Nephron (organoid): ENCODE measurements around the gene TLE7.

Experiments used
- H3K27ac Mint-ChIP-seq, 3 experiments: 2 replicates each; pipeline ENCODE4 v1.8.0; 2020; ENCODE audit warnings: mixed read lengths in 3 of 3, mild to moderate bottlenecking in 2 of 3, moderate library complexity in 1 of 3
- H3K27me3 Mint-ChIP-seq: 2 replicates; pipeline ENCODE4 v1.8.0; 2021; ENCODE audit warnings: low read depth, mild to moderate bottlenecking, moderate library complexity, mixed read lengths
- H3K36me3 Mint-ChIP-seq: 2 replicates; pipeline ENCODE4 v1.8.0; 2020; ENCODE audit warnings: low read depth, mixed read lengths
- H3K4me1 Mint-ChIP-seq: 2 replicates; pipeline ENCODE4 v1.8.0; 2020; ENCODE audit warnings: mixed read lengths
- H3K4me3 Mint-ChIP-seq, 3 experiments: 2 replicates each; pipeline ENCODE4 v1.8.0; 2020; ENCODE audit warnings: mild to moderate bottlenecking in 3 of 3, mixed read lengths in 3 of 3, moderate library complexity in 2 of 3
- H3K9me3 Mint-ChIP-seq: 2 replicates; pipeline ENCODE4 v1.8.0; 2020; ENCODE audit warnings: mixed read lengths
- TF ChIP-seq, protein P1 (sequence below), 3 experiments: fragments of 200-600 bp; sonication (generic); IDR thresholded peaks; one replicate each; pipeline ENCODE4 v1.5.0; 2021; ENCODE audit warnings: antibody characterized with exemption in 3 of 3; ENCODE audit not compliant: unreplicated experiment in 3 of 3

The TLE7 gene

GRCh38 chr16:71482569-71482968, 40.7 kb upstream of the TLE7 start:
- H3K4me3 Mint-ChIP-seq, result peak overlapping the region; percentile 28 to 65 (median 62)
- no peak overlapping the region for H3K27ac Mint-ChIP-seq
- no peaks in the 10 kb centered on the region for H3K27me3 Mint-ChIP-seq
- TF ChIP-seq, protein P1, sequence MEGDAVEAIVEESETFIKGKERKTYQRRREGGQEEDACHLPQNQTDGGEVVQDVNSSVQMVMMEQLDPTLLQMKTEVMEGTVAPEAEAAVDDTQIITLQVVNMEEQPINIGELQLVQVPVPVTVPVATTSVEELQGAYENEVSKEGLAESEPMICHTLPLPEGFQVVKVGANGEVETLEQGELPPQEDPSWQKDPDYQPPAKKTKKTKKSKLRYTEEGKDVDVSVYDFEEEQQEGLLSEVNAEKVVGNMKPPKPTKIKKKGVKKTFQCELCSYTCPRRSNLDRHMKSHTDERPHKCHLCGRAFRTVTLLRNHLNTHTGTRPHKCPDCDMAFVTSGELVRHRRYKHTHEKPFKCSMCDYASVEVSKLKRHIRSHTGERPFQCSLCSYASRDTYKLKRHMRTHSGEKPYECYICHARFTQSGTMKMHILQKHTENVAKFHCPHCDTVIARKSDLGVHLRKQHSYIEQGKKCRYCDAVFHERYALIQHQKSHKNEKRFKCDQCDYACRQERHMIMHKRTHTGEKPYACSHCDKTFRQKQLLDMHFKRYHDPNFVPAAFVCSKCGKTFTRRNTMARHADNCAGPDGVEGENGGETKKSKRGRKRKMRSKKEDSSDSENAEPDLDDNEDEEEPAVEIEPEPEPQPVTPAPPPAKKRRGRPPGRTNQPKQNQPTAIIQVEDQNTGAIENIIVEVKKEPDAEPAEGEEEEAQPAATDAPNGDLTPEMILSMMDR (IDR thresholded peaks at IDR 0.05; ENCODE audit: unreplicated experiment in 3 of 3), result no peak
- H3K36me3 Mint-ChIP-seq, result peaks cover 14% of the 10 kb centered on the region
- no peaks in the 10 kb centered on the region for H3K9me3 Mint-ChIP-seq
- H3K4me1 Mint-ChIP-seq, result peaks cover 11% of the 10 kb centered on the region

DNA sequence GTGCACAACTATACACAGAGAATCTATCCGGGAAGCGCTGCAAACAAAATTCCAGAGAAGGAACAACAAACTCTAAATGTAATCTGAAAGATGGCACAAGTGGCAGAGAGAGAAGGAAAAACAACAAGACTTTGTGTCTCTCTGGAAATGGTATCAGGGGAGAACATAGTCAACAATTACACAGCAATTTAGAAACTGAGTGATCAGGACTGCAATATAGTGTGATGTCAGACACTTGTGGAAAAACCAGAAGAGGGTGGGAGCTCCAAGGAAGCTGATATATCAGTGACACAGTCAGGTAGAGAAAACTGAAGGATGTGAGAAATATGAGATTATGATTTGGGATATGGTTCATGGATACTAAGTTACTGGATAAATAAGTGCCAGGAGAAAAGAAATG, 39.1 kb upstream of the TLE7 start:
- Mint-ChIP-seq H3K9me3 (no peaks in the 10 kb centered on the region), H3K4me1 (peaks cover 11% of the 10 kb centered on the region), H3K36me3 (peaks cover 23% of the 10 kb centered on the region), H3K27ac (no peak overlapping the region), H3K27me3 (no peaks in the 10 kb centered on the region), H3K4me3 (peak overlapping the region in 1 of 3 experiments; percentile 22)
- TF ChIP-seq, protein P1 (IDR thresholded peaks at IDR 0.05; ENCODE audit: unreplicated experiment in 3 of 3), result no peak

GRCh38 chr16:71479420-71479819, 37.6 kb upstream of the TLE7 start:
- peaks cover 30% of the 10 kb centered on the region for H3K36me3 Mint-ChIP-seq
- no peak overlapping the region for H3K4me3 Mint-ChIP-seq
- peaks cover 6% of the 10 kb centered on the region for H3K4me1 Mint-ChIP-seq
- H3K27me3 Mint-ChIP-seq, result no peaks in the 10 kb centered on the region
- no peak overlapping the region for H3K27ac Mint-ChIP-seq
- H3K9me3 Mint-ChIP-seq, result no peaks in the 10 kb centered on the region
- TF ChIP-seq, protein P1 (IDR thresholded peaks at IDR 0.05; ENCODE audit: unreplicated experiment in 3 of 3), result peak; percentile 20 to 44 (median 24)

DNA sequence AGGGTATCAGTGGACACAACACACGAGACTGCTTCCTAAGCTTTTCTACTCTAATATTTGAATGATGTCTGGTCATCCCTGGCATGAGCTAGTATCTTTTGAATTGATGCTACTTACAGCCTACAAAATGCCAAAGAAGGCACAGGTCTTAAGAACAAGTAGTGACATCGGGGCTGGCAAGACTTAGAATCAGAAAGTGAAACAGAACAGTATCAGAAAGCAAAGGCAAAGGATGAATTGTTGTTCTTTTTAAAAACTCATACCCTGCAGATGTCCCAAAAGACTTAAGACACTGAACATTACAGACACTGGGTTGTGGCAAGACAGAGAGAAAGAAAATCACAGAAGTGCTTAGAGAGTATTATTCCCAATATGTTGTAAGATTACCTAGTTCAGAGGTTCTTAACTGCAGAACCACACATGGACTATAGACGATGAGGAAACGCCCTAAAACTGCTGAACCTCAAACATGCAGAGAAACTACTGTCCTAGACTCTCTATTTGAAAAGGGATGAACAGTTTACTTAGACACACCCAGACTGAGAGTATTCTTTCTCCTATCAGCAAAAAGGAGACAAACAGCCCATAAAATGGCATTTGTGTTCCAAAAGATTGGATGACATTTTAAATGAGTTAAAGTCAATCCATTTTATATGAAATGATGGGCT, 34.7 kb upstream of the TLE7 start:
- Mint-ChIP-seq H3K27ac (no peak overlapping the region), H3K9me3 (no peaks in the 10 kb centered on the region), H3K36me3 (peaks cover 30% of the 10 kb centered on the region), H3K4me1 (no peaks in the 10 kb centered on the region), H3K4me3 (no peak overlapping the region), H3K27me3 (no peaks in the 10 kb centered on the region)
- TF ChIP-seq, protein P1 (IDR thresholded peaks at IDR 0.05; ENCODE audit: unreplicated experiment in 3 of 3), result no peak

- Mint-ChIP-seq H3K36me3 (peaks cover 30% of the 10 kb centered on the region), H3K27ac (no peak overlapping the region), H3K9me3 (no peaks in the 10 kb centered on the region), H3K4me3 (no peak overlapping the region), H3K27me3 (no peaks in the 10 kb centered on the region), H3K4me1 (no peaks in the 10 kb centered on the region)
- TF ChIP-seq, protein P1 (IDR thresholded peaks at IDR 0.05; ENCODE audit: unreplicated experiment in 3 of 3), result no peak
Observed at GRCh38 chr16:71474864-71475263, 33.0 kb upstream of the TLE7 start.

DNA sequence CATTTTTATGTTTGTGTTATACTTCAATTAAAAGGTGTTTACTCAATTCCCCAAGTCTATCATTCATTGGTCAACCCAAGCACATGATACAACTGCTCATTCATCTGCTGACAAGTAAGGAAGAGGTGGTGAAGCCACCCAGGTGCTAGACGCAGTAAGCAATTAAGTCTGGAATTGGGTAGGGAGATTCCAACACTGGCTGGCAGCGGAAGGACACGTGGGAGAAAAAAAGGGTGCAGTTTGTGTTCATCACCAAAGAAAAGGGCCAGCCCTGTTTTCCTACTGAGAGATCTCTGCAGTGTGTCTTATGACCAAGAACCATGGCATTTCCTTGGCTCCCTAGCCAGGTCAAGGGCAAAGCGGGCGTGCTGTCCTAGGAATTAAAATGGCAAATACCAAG, 32.0 kb upstream of the TLE7 start:
- TF ChIP-seq, protein P1 (IDR thresholded peaks at IDR 0.05; ENCODE audit: unreplicated experiment in 3 of 3), result no peak
- Mint-ChIP-seq H3K36me3 (peaks cover 30% of the 10 kb centered on the region), H3K4me3 (no peak overlapping the region), H3K9me3 (no peaks in the 10 kb centered on the region), H3K27me3 (no peaks in the 10 kb centered on the region), H3K4me1 (no peaks in the 10 kb centered on the region), H3K27ac (no peak overlapping the region)
